Nephron (organoid): ENCODE measurements around the gene ISG15.

Source experiments
- H3K27ac Mint-ChIP-seq, 3 experiments: 2 replicates each; pipeline ENCODE4 v1.8.0; 2020; ENCODE audit warnings: mixed read lengths in 3 of 3, mild to moderate bottlenecking in 2 of 3, moderate library complexity in 1 of 3
- H3K27me3 Mint-ChIP-seq: 2 replicates; pipeline ENCODE4 v1.8.0; 2021; ENCODE audit warnings: low read depth, mild to moderate bottlenecking, moderate library complexity, mixed read lengths
- H3K36me3 Mint-ChIP-seq: 2 replicates; pipeline ENCODE4 v1.8.0; 2020; ENCODE audit warnings: low read depth, mixed read lengths
- H3K4me1 Mint-ChIP-seq: 2 replicates; pipeline ENCODE4 v1.8.0; 2020; ENCODE audit warnings: mixed read lengths
- H3K4me3 Mint-ChIP-seq, 3 experiments: 2 replicates each; pipeline ENCODE4 v1.8.0; 2020; ENCODE audit warnings: mild to moderate bottlenecking in 3 of 3, mixed read lengths in 3 of 3, moderate library complexity in 2 of 3
- H3K9me3 Mint-ChIP-seq: 2 replicates; pipeline ENCODE4 v1.8.0; 2020; ENCODE audit warnings: mixed read lengths
- TF ChIP-seq, protein P1 (sequence below), 3 experiments: fragments of 200-600 bp; sonication (generic); IDR thresholded peaks; one replicate each; pipeline ENCODE4 v1.5.0; 2021; ENCODE audit warnings: antibody characterized with exemption in 3 of 3; ENCODE audit not compliant: unreplicated experiment in 3 of 3

ISG15 gene

DNA sequence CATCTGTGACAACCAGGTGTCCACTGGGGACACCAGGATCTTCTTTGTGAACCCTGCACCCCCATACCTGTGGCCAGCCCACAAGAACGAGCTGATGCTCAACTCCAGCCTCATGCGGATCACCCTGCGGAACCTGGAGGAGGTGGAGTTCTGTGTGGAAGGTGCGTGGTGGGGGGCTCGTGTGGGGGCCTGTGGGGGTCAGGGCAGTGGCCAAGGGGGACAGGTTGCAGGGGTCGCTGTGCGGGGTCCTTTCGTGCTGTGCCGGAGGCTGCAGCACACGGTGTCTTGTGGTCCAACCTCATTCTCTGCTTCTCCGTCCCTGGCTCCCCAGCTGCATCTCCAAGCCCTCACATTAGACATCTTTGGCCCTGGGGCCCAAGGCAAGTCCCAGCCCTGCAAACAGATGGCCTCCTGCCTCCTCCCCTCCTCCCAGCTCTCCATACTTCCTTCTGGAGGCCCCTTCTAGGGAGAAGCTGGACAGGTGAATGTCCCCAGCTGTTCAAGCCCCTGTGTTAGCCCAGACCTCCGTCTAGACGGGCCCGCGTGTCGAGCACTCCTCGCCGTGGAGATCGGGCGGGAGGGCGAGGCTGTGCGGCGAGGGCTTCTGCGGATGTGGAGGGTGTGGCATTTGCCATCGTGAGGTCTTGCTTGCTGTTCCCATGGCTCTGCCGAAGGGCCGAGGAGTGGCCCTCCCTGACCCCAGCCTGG lies 9.2 kb downstream of the ISG15 start:
- TF ChIP-seq, protein P1, sequence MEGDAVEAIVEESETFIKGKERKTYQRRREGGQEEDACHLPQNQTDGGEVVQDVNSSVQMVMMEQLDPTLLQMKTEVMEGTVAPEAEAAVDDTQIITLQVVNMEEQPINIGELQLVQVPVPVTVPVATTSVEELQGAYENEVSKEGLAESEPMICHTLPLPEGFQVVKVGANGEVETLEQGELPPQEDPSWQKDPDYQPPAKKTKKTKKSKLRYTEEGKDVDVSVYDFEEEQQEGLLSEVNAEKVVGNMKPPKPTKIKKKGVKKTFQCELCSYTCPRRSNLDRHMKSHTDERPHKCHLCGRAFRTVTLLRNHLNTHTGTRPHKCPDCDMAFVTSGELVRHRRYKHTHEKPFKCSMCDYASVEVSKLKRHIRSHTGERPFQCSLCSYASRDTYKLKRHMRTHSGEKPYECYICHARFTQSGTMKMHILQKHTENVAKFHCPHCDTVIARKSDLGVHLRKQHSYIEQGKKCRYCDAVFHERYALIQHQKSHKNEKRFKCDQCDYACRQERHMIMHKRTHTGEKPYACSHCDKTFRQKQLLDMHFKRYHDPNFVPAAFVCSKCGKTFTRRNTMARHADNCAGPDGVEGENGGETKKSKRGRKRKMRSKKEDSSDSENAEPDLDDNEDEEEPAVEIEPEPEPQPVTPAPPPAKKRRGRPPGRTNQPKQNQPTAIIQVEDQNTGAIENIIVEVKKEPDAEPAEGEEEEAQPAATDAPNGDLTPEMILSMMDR (IDR thresholded peaks at IDR 0.05; ENCODE audit: unreplicated experiment in 3 of 3) = no peak
- Mint-ChIP-seq H3K9me3 (no peaks in the 10 kb centered on the region), H3K36me3 (no peaks in the 10 kb centered on the region), H3K4me3 (peak overlapping the region; percentile 80 to 89 (median 87)), H3K4me1 (peaks cover 25% of the 10 kb centered on the region), H3K27ac (peak overlapping the region; percentile 73 to 93 (median 87)), H3K27me3 (no peaks in the 10 kb centered on the region)

DNA sequence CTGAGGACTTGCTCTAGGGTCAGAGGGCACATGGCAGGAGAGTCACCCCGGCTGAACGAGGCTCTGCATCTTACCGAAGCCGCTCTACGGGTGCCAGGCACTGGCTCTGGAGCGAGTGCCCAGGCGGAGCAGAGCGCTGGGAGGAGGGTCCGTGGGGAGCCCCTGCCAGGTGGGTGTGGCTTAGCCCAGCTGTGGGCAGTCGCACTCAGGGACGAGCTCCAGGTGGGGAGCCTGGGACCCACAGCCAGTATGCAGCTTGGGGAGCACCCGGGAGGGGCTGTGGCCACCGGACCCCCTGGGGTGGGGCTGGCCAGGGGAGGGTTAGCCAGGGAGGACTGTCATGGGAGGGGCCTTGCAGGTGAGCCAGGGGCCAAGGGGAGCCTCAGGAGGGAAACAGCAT lies 10.4 kb downstream of the ISG15 start:
- Mint-ChIP-seq H3K4me3 (peak overlapping the region; percentile 80 to 89 (median 87)), H3K27me3 (no peaks in the 10 kb centered on the region), H3K27ac (peak overlapping the region in 1 of 3 experiments; percentile 42), H3K9me3 (no peaks in the 10 kb centered on the region), H3K4me1 (peaks cover 26% of the 10 kb centered on the region), H3K36me3 (no peaks in the 10 kb centered on the region)
- TF ChIP-seq, protein P1 (IDR thresholded peaks at IDR 0.05; ENCODE audit: unreplicated experiment in 3 of 3) = no peak

DNA sequence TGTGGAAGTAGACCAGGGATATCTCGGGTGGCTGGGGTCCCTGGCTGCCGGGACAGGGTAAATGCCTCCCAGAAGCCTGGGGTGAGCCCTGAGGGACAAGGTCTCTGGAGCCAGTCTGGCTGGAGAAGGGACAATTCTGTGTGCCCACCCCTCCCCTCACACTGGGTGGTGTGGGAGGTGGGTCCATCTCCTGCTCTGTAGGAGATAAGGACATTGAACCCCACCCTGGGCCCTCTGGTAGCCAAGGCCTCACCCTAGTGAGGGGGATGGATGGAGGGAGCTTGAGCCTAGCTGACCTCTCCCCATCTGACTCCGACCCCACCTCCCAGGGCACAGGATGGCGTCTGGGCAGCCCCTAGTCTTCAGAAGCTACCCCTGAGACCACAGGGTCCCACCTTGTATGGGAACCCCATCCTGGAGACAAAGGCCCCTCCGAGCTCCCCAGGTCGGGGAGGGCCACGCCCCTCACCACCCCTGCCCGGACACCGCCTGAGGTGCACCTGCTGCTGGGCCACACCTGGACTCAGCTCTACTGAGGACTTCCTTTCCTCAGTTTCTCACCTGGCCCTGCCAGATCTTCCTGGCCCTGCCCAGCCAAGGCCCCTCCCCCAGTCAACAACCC lies 11.0 kb downstream of the ISG15 start:
- H3K4me1 Mint-ChIP-seq = peaks cover 26% of the 10 kb centered on the region

DNA sequence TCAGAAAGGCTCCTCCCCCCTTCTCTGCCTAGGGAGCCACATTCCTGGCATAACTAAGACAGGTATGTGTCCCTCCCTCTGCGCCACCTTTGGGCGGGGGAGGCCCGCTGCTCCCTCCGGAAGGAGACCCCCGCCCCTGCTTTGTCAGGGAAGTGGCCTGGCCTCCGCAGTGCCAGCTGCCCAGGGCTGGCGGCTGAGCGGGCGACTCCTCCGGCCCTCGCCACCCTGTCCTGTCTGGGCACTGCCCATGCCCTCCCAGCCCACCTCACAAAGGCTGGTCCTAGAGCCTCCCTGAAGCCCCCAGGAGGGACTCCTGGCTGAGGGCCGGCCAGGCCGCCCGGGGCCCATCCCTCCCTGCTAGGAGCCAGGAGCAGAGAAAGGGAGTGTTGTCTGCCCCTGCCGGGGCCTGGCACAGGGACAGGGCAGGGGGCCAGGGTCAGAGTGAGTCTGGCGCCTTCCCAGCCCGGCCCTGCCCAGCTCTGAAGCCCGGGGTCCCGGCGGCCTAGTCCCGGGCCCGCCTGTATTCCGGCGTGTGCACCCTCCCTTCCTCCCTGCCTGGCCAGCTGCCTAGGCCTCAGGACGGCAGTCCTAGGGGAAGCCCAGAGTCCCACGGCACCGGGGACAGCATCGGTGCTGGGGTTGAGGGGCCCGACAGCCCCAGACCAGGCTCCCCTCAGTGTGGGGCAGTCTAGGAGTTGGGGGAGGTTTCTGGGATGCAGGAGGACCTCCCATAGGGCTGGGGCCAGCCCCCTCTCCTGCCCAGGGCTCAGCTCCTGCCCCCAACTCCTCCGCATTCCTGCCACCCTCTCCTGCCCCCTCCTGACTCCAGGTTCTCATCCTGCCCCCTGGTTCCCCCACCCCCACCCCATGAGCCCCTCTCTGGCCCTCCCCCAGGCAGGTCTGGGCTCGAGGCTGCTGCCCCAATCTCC lies 11.7 kb downstream of the ISG15 start:
- TF ChIP-seq, protein P1 (IDR thresholded peaks at IDR 0.05; ENCODE audit: unreplicated experiment in 3 of 3) = no peak
- no peaks in the 10 kb centered on the region for H3K9me3 Mint-ChIP-seq
- peak overlapping the region in 1 of 3 experiments; percentile 81 for H3K27ac Mint-ChIP-seq
- no peaks in the 10 kb centered on the region for H3K36me3 Mint-ChIP-seq
- H3K27me3 Mint-ChIP-seq = no peaks in the 10 kb centered on the region
- H3K4me1 Mint-ChIP-seq = peaks cover 26% of the 10 kb centered on the region
- peak overlapping the region in 2 of 3 experiments; percentile 53 to 56 for H3K4me3 Mint-ChIP-seq

More for the DNA sequence above, 11.0 kb downstream of the ISG15 start:
- Mint-ChIP-seq H3K27me3 (no peaks in the 10 kb centered on the region), H3K27ac (peak overlapping the region in 1 of 3 experiments; percentile 81), H3K36me3 (no peaks in the 10 kb centered on the region), H3K4me3 (peak overlapping the region in 2 of 3 experiments; percentile 53 to 56), H3K9me3 (no peaks in the 10 kb centered on the region)
- TF ChIP-seq, protein P1 (IDR thresholded peaks at IDR 0.05; ENCODE audit: unreplicated experiment in 3 of 3) = no peak

DNA sequence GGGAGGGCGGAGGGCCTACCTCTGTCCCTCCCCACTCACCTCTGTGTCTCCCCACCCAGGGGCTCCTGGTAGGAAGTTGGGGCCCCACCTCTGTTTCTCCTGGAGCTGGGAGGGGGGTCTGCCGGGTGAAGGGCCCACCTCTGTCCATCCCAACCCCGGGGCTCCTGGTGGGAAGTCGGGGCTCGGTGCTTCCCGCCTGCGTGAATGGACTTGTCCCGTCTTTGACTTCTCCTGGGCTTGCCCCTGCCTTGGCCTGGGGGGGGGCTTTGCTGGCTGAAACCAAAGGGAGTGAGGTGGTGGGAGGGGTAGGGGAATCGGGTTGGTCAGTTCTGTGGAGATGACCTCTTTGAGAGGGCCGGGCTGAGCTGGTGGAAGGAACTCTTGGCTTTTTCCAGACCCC lies 12.4 kb downstream of the ISG15 start:
- peaks cover 26% of the 10 kb centered on the region for H3K4me1 Mint-ChIP-seq
- TF ChIP-seq, protein P1 (IDR thresholded peaks at IDR 0.05; ENCODE audit: unreplicated experiment in 3 of 3) = no peak
- H3K36me3 Mint-ChIP-seq = no peaks in the 10 kb centered on the region
- no peaks in the 10 kb centered on the region for H3K27me3 Mint-ChIP-seq
- peak overlapping the region in 1 of 3 experiments; percentile 15 for H3K4me3 Mint-ChIP-seq
- H3K9me3 Mint-ChIP-seq = no peaks in the 10 kb centered on the region
- H3K27ac Mint-ChIP-seq = peak overlapping the region in 2 of 3 experiments; percentile 52 to 66
